HepG2 (cell line): ENCODE results near the gene MPV17L. TPM values are rescaled to one million over a fixed set of nuclear protein-coding genes. Genes with fewer than 3 reads are reported as not detected.

Source experiments
- ATRX ChIP-seq: sonication (generic); formaldehyde crosslinking; IDR thresholded peaks from 2 replicates; pipeline ENCODE4 v1.4.0; 2020; ENCODE audit warnings: missing genetic modification reagents, borderline replicate concordance
- BRCA1 ChIP-seq: sonication (generic); formaldehyde crosslinking; IDR thresholded peaks from 2 replicates; pipeline ENCODE4 v1.4.0; 2020; ENCODE audit warnings: missing genetic modification reagents
- ELF3 ChIP-seq: IDR thresholded peaks from 2 replicates; pipeline ENCODE4 v1.6.1; 2016; ENCODE audit warnings: missing genetic modification reagents, missing compliant biosample characterization
- EP300 ChIP-seq, 3 experiments: sonication (generic) in 1 of 3; formaldehyde crosslinking in 1 of 3; IDR thresholded peaks; 2 replicates each; pipeline versions ENCODE4 v1.5.1 to v1.6.1; 2011 to 2020; ENCODE audit warnings: low read depth in 2 of 3, low read length in 2 of 3, borderline replicate concordance in 1 of 3, improper control_type of control experiment in 1 of 3, mild to moderate bottlenecking in 1 of 3, missing genetic modification reagents in 1 of 3, moderate library complexity in 1 of 3
- GABPA ChIP-seq, 2 experiments: IDR thresholded peaks; 2 replicates each; pipeline ENCODE4 v1.6.1; 2011 to 2016; ENCODE audit warnings: low read depth in 2 of 2, low read length in 1 of 2, missing biosample characterization in 1 of 2, missing genetic modification characterization in 1 of 2
- GATAD2A ChIP-seq: IDR thresholded peaks from 2 replicates; pipeline ENCODE4 v1.6.1; 2016
- HNF1A ChIP-seq, 2 experiments: sonication (generic) in 1 of 2; formaldehyde crosslinking in 1 of 2; IDR thresholded peaks; 2 replicates each; pipeline versions ENCODE4 v1.4.0 to v1.6.1; 2016 to 2020; ENCODE audit warnings: borderline replicate concordance in 1 of 2, low read depth in 1 of 2, mild to moderate bottlenecking in 1 of 2, missing genetic modification reagents in 1 of 2
- HNF4A ChIP-seq: sonication (generic); formaldehyde crosslinking; IDR thresholded peaks from 2 replicates; pipeline ENCODE4 v1.4.0; 2020; ENCODE audit warnings: missing genetic modification reagents
- ISL2 ChIP-seq: sonication (generic); formaldehyde crosslinking; IDR thresholded peaks from 2 replicates; pipeline ENCODE4 v1.5.0; 2020; ENCODE audit warnings: missing genetic modification reagents
- KLF11 ChIP-seq: IDR thresholded peaks from 2 replicates; pipeline ENCODE4 v1.6.1; 2016; ENCODE audit warnings: missing compliant biosample characterization
- MTA1 ChIP-seq: sonication (generic); formaldehyde crosslinking; IDR thresholded peaks from 2 replicates; pipeline ENCODE4 v1.4.0; 2020; ENCODE audit warnings: missing genetic modification reagents, mild to moderate bottlenecking, borderline replicate concordance
- NR2F2 ChIP-seq: IDR thresholded peaks from 2 replicates; pipeline ENCODE4 v1.6.1; 2012; ENCODE audit warnings: low read depth, inconsistent platforms, borderline replicate concordance
- PITX1 ChIP-seq: sonication (generic); formaldehyde crosslinking; IDR thresholded peaks from 2 replicates; pipeline ENCODE4 v1.5.1; 2020; ENCODE audit warnings: mild to moderate bottlenecking, missing genetic modification reagents
- RFX5 ChIP-seq: IDR thresholded peaks from 2 replicates; pipeline ENCODE4 v1.6.1; 2011; ENCODE audit warnings: low read depth, low read length, improper control_type of control experiment
- TAF15 ChIP-seq: fragments of 200-400 bp; formaldehyde crosslinking; IDR thresholded peaks from one replicate; pipeline ENCODE4 v1.6.1; 2018; ENCODE audit warnings: mild to moderate bottlenecking, low read depth, low read length; ENCODE audit not compliant: poor library complexity, severe bottlenecking
- ZMAT3 ChIP-seq: sonication (generic); formaldehyde crosslinking; conservative IDR thresholded peaks from 2 replicates; pipeline ENCODE4 v1.7.0; 2021; ENCODE audit warnings: missing genetic modification reagents
- ZNF232 ChIP-seq: sonication (generic); formaldehyde crosslinking; IDR thresholded peaks from 2 replicates; pipeline ENCODE4 v1.4.0; 2020; ENCODE audit warnings: missing genetic modification reagents, borderline replicate concordance
- ZNF589 ChIP-seq: sonication (generic); formaldehyde crosslinking; conservative IDR thresholded peaks from 2 replicates; pipeline ENCODE4 v1.8.0; 2022; ENCODE audit warnings: mild to moderate bottlenecking, moderate library complexity, missing genetic modification reagents
- polyA plus RNA-seq, 8 experiments: library from polyadenylated mRNA; depleted of rRNA in 3 of 8; stranded (reverse) in 7 of 8; unstranded in 1 of 8; fragments of >200 nt; fragmentation: Illumina TruSeq in 4 of 8; extraction: Trizol in 4 of 8; gene quantifications; 2 replicates each; pipeline versions ENCODE4 v1.2.1 to v1.2.3, GENCODE V29; 2011 to 2016; ENCODE audit warnings: low read depth in 4 of 8, missing spikeins in 1 of 8, mixed read lengths in 1 of 8; ENCODE audit not compliant: insufficient read depth in 1 of 8
- total RNA-seq, 5 experiments: library from RNA; depleted of rRNA; stranded (reverse); fragments of >200 nt; fragmentation: Illumina TruSeq; extraction: Trizol; gene quantifications; 2 replicates each; pipeline ENCODE4 v1.2.3, GENCODE V29; 2016; ENCODE audit warnings: low read depth in 1 of 5
- TF ChIP-seq, protein P1 (sequence below): sonication (generic); formaldehyde crosslinking; IDR thresholded peaks from 2 replicates; pipeline ENCODE4 v1.4.0; 2020; ENCODE audit warnings: low read depth, missing genetic modification reagents

MPV17L gene
- total and polyA plus RNA-seq, 2 of the 13 experiments (the other 11 are each of a cell fraction or from before 2014, with no cell fraction given): 34.7 to 63.8 TPM

DNA sequence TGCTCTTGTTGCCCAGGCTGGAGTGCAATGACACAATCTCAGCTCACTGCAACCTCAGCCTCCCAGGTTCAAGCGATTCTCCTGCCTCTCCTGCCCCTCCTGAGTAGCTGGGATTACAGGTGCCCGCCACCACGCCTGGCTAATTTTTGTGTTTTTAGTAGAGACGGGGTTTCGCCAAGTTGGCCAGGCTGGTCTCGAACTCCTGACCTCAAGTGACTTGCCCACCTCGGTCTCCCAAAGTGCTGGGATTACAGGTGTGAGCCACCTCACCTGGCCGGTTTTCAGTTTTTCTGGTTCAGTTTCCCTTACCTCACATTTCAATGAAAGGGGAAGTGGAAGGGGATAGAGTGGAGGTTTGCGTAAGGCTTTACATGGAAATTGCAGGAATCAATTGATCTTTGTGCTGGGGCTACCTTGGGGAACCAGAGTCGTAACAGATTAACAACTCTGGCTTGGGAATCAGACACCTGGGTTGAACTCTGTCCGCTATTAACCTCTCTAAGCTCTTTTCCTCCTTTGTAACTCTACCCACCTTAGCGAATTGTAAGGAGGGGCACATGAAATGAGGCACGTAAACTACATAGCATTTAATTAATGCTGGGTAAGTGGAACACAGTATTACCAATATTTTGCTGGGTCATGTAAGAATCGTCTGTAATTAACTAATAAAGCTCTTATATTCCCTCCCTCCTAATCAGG lies 3.2 kb downstream of the MPV17L start (continued):
- TF ChIP-seq, protein P1, sequence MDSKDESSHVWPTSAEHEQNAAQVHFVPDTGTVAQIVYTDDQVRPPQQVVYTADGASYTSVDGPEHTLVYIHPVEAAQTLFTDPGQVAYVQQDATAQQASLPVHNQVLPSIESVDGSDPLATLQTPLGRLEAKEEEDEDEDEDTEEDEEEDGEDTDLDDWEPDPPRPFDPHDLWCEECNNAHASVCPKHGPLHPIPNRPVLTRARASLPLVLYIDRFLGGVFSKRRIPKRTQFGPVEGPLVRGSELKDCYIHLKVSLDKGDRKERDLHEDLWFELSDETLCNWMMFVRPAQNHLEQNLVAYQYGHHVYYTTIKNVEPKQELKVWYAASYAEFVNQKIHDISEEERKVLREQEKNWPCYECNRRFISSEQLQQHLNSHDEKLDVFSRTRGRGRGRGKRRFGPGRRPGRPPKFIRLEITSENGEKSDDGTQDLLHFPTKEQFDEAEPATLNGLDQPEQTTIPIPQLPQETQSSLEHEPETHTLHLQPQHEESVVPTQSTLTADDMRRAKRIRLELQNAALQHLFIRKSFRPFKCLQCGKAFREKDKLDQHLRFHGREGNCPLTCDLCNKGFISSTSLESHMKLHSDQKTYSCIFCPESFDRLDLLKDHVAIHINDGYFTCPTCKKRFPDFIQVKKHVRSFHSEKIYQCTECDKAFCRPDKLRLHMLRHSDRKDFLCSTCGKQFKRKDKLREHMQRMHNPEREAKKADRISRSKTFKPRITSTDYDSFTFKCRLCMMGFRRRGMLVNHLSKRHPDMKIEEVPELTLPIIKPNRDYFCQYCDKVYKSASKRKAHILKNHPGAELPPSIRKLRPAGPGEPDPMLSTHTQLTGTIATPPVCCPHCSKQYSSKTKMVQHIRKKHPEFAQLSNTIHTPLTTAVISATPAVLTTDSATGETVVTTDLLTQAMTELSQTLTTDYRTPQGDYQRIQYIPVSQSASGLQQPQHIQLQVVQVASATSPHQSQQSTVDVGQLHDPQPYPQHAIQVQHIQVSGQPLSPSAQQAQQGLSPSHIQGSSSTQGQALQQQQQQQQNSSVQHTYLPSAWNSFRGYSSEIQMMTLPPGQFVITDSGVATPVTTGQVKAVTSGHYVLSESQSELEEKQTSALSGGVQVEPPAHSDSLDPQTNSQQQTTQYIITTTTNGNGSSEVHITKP (CRISPR knock-in tag): 0 out of 2 replicates have a peak, but pooled peaks have one; percentile 18
- TF ChIP-seq HNF4A (CRISPR knock-in tag) (peak; percentile 98), HNF1A (IDR thresholded peaks at IDR 0.05; ENCODE audit: low read depth) (peak; percentile 82), HNF1A (CRISPR knock-in tag; IDR thresholded peaks at IDR 0.05; ENCODE audit: borderline replicate concordance) (peak; percentile 90), EP300 (IDR thresholded peaks at IDR 0.05; ENCODE audit: low read depth in 2 of 2, low read length in 2 of 2) (peak in 1 of 2 experiments; percentile 93; a peak in 3 of 4 replicates), EP300 (CRISPR knock-in tag; IDR thresholded peaks at IDR 0.05; ENCODE audit: borderline replicate concordance) (peak; percentile 63; the same call in 1 of the 2 replicates), TAF15 (no peak), BRCA1 (0 out of 2 replicates have a peak, but pooled peaks have one; percentile 7), ZNF589 (CRISPR knock-in tag) (peak; percentile 31; the same call in 1 of the 2 replicates), ZMAT3 (CRISPR knock-in tag) (no peak), ISL2 (CRISPR knock-in tag) (peak; percentile 82), NR2F2 (peak; percentile 56; the same call in 1 of the 2 replicates), ATRX (CRISPR knock-in tag) (no peak), MTA1 (CRISPR knock-in tag) (peak; percentile 52), PITX1 (CRISPR knock-in tag) (peak; percentile 98), KLF11 (CRISPR knock-in tag) (peak; percentile 36; the same call in 1 of the 2 replicates), ELF3 (peak; percentile 99), RFX5 (no peak), ZNF232 (CRISPR knock-in tag) (0 out of 2 replicates have a peak, but pooled peaks have one; percentile 75), GATAD2A (CRISPR knock-in tag) (peak; percentile 98), GABPA (IDR thresholded peaks at IDR 0.05; ENCODE audit: low read depth, low read length) (no peak), GABPA (CRISPR knock-in tag; IDR thresholded peaks at IDR 0.05; ENCODE audit: low read depth) (peak; percentile 68)
